Lower lobe of right lung (tissue), 2 donors: ENCODE data around the gene ENAH. TPM values are rescaled to one million over a fixed set of nuclear protein-coding genes. Genes with fewer than 3 reads are reported as not detected.

Experiments used
- ATAC-seq, 2 donors: fragments of 200-7000 bp; cut with Tn5 transposase; one replicate each; pipeline ENCODE4 v1.9.1; 2020 to 2022; ENCODE audit warnings: mild to moderate bottlenecking in 2 of 2, moderate library complexity in 2 of 2
- DNase-seq: peaks from one replicate; pipeline ENCODE4 v3.0.0-alpha.2; 2020
- H3K27ac ChIP-seq: fragments of 200-600 bp; one replicate; pipeline ENCODE4 v1.8.0; 2022
- H3K27me3 ChIP-seq: fragments of 200-600 bp; one replicate; pipeline ENCODE4 v1.8.0; 2022; ENCODE audit warnings: low read depth
- H3K36me3 ChIP-seq: fragments of 200-600 bp; one replicate; pipeline ENCODE4 v1.8.0; 2022; ENCODE audit warnings: mild to moderate bottlenecking
- H3K4me1 ChIP-seq: fragments of 200-600 bp; one replicate; pipeline ENCODE4 v1.8.0; 2022
- H3K4me3 ChIP-seq: fragments of 200-600 bp; one replicate; pipeline ENCODE4 v1.8.0; 2022; ENCODE audit warnings: mild to moderate bottlenecking
- H3K9me3 ChIP-seq: fragments of 200-600 bp; one replicate; pipeline ENCODE4 v1.8.0; 2022
- CTCF ChIP-seq: fragments of 200-600 bp; IDR thresholded peaks from one replicate; pipeline ENCODE4 v1.8.0; 2022; ENCODE audit warnings: antibody characterized with exemption, mild to moderate bottlenecking
- intact Hi-C: fragments of 100-400 bp; cut with DNase I; formaldehyde crosslinking; loops from one replicate; pipeline ENCODE4 v1.11.0; 2022
- total RNA-seq: library from RNA; stranded (reverse); fragmentation: NEBNext Ultra II Directional; extraction: Animal tissue kit (Norgen Biotek cat#: 25700); gene quantifications from one replicate; pipeline ENCODE4 v1.2.1, GENCODE V29; 2021
- donor health status: DM: no; HTN: yes; CAD: no; lungs with severe emphysema.

The ENAH gene
- total RNA-seq, 1 donor from 2014 or later = 51.4 TPM

- ATAC-seq = peak in 1 of 2 donors; percentile 2
- DNase-seq = no peak
- Histone ChIP-seq H3K9me3 (no peaks in the 10 kb centered on the region), H3K4me1 (peaks cover 31% of the 10 kb centered on the region), H3K4me3 (peak overlapping the region; percentile 82), H3K27ac (peak overlapping the region; percentile 91), H3K36me3 (no peaks in the 10 kb centered on the region), H3K27me3 (no peaks in the 10 kb centered on the region)
- intact Hi-C loops = no loop called here
- no peak for TF ChIP-seq CTCF
Measured at GRCh38 chr1:225651872-225652728, 823 bp downstream of the ENAH start.

GRCh38 chr1:225651376-225651871, 1.5 kb downstream of the ENAH start:
- DNase-seq (no peak), ATAC-seq (no peak)
- TF ChIP-seq CTCF = no peak
- intact Hi-C loops = no loop called here
- peak overlapping the region; percentile 91 for H3K27ac ChIP-seq
- H3K27me3 ChIP-seq = no peaks in the 10 kb centered on the region
- peaks cover 31% of the 10 kb centered on the region for H3K4me1 ChIP-seq
- no peaks in the 10 kb centered on the region for H3K9me3 ChIP-seq
- peak overlapping the region; percentile 82 for H3K4me3 ChIP-seq
- no peaks in the 10 kb centered on the region for H3K36me3 ChIP-seq

GRCh38 chr1:225650179-225650578, 2.7 kb downstream of the ENAH start:
- H3K4me1 ChIP-seq = peaks cover 22% of the 10 kb centered on the region
- TF ChIP-seq CTCF = no peak
- H3K36me3 ChIP-seq = no peaks in the 10 kb centered on the region
- DNase-seq (no peak), ATAC-seq (no peak)
- peak overlapping the region; percentile 29 for H3K27ac ChIP-seq
- intact Hi-C loops = no loop called here
- no peaks in the 10 kb centered on the region for H3K9me3 ChIP-seq
- H3K27me3 ChIP-seq = no peaks in the 10 kb centered on the region
- H3K4me3 ChIP-seq = peak overlapping the region; percentile 82

- Histone ChIP-seq H3K4me3 (no peak overlapping the region), H3K4me1 (no peaks in the 10 kb centered on the region), H3K9me3 (no peaks in the 10 kb centered on the region), H3K36me3 (no peaks in the 10 kb centered on the region), H3K27me3 (no peaks in the 10 kb centered on the region), H3K27ac (no peak overlapping the region)
- DNase-seq = no peak
- no peak for TF ChIP-seq CTCF
- intact Hi-C loops = no loop called here
- no peak for ATAC-seq
Measured at GRCh38 chr1:225645194-225645895, 7.6 kb downstream of the ENAH start.

- Histone ChIP-seq H3K36me3 (no peaks in the 10 kb centered on the region), H3K27me3 (no peaks in the 10 kb centered on the region), H3K4me1 (no peaks in the 10 kb centered on the region), H3K9me3 (no peaks in the 10 kb centered on the region), H3K4me3 (no peak overlapping the region), H3K27ac (no peak overlapping the region)
- no peak for TF ChIP-seq CTCF
- intact Hi-C loops = no loop called here
- DNase-seq (no peak), ATAC-seq (no peak)
Measured at GRCh38 chr1:225644666-225645065, 8.3 kb downstream of the ENAH start.
